Measurements from ENCODE around the gene RXFP4.

The RXFP4 gene

GRCh38 chr1:155933591-155934096 lies 7.8 kb upstream of the RXFP4 start:
- TF ChIP-seq CTCF (IDR thresholded peaks at IDR 0.05; ENCODE audit: low read depth, low read length), result no peak
- TF ChIP-seq MAX (IDR thresholded peaks at IDR 0.05; ENCODE audit: low read depth, low read length), result no peak
- no peak for TF ChIP-seq MYC (IDR thresholded peaks at IDR 0.05; ENCODE audit: low read depth, low read length)
- TF ChIP-seq POLR2A (IDR thresholded peaks at IDR 0.05; ENCODE audit: extremely low read depth, insufficient read length), result no peak
- DNase-seq (ENCODE audit: low read depth), result peak; percentile 39
- peak overlapping the region; percentile 99 for H3K4me3 ChIP-seq (ENCODE audit: low read depth, low read length)

- DNase-seq (ENCODE audit: low read depth), result peak; percentile 99
- TF ChIP-seq POLR2A (IDR thresholded peaks at IDR 0.05; ENCODE audit: extremely low read depth, insufficient read length), result peak; percentile 98
- TF ChIP-seq CTCF (IDR thresholded peaks at IDR 0.05; ENCODE audit: low read depth, low read length), result no peak
- peak; percentile 39 for TF ChIP-seq MYC (IDR thresholded peaks at IDR 0.05; ENCODE audit: low read depth, low read length)
- TF ChIP-seq MAX (IDR thresholded peaks at IDR 0.05; ENCODE audit: low read depth, low read length), result 0 out of 2 replicates have a peak, but pooled peaks have one; percentile 1
- peak within 1 kb of the TSS; percentile 99 for H3K4me3 ChIP-seq (ENCODE audit: low read depth, low read length)
These were observed 7.1 kb upstream of the RXFP4 start, which contains the start of gene KHDC4 for GRCh38 chr1:155934097-155934935. TSS of gene KHDC4 (minus strand) at chr1:155934413. CDS start at chr1:155934373, 40 bp downstream.

- H3K4me3 ChIP-seq (ENCODE audit: low read depth, low read length), result peak overlapping the region; percentile 99
These were observed 6.4 kb upstream of the RXFP4 start for GRCh38 chr1:155934936-155935590.

GRCh38 chr1:155938220-155938627 lies 3.2 kb upstream of the RXFP4 start:
- peak; percentile 78 for DNase-seq (ENCODE audit: low read depth)
- no peak for TF ChIP-seq MYC (IDR thresholded peaks at IDR 0.05; ENCODE audit: low read depth, low read length)
- peak; percentile 71 for TF ChIP-seq CTCF (IDR thresholded peaks at IDR 0.05; ENCODE audit: low read depth, low read length)
- H3K4me3 ChIP-seq (ENCODE audit: low read depth, low read length), result no peak overlapping the region

More at GRCh38 chr1:155934936-155935590, 6.4 kb upstream of the RXFP4 start:
- DNase-seq (ENCODE audit: low read depth), result no peak
- no peak for TF ChIP-seq MAX (IDR thresholded peaks at IDR 0.05; ENCODE audit: low read depth, low read length)
- no peak for TF ChIP-seq MYC (IDR thresholded peaks at IDR 0.05; ENCODE audit: low read depth, low read length)
- no peak for TF ChIP-seq POLR2A (IDR thresholded peaks at IDR 0.05; ENCODE audit: extremely low read depth, insufficient read length)

GRCh38 chr1:155940482-155940992 lies 901 bp upstream of the RXFP4 start:
- peak overlapping the region; percentile 22 for H3K4me3 ChIP-seq (ENCODE audit: low read depth, low read length)
- peak; percentile 62 for DNase-seq (ENCODE audit: low read depth)
- no peak; the same call in 1 of the 2 replicates for TF ChIP-seq MYC (IDR thresholded peaks at IDR 0.05; ENCODE audit: low read depth, low read length)
- TF ChIP-seq POLR2A (IDR thresholded peaks at IDR 0.05; ENCODE audit: extremely low read depth, insufficient read length), result peak; percentile 21

GRCh38 chr1:155941845-155942531 lies 550 bp downstream of the RXFP4 start:
- peak overlapping the region; percentile 11 for H3K4me3 ChIP-seq (ENCODE audit: low read depth, low read length)
- no peak for TF ChIP-seq MAX (IDR thresholded peaks at IDR 0.05; ENCODE audit: low read depth, low read length)
- TF ChIP-seq CTCF (IDR thresholded peaks at IDR 0.05; ENCODE audit: low read depth, low read length), result no peak
- no peak for TF ChIP-seq POLR2A (IDR thresholded peaks at IDR 0.05; ENCODE audit: extremely low read depth, insufficient read length)
- TF ChIP-seq MYC (IDR thresholded peaks at IDR 0.05; ENCODE audit: low read depth, low read length), result no peak
- no peak for DNase-seq (ENCODE audit: low read depth)
